GM23338 (cell line): ENCODE measurements around the gene TXNRD1. TPM values are rescaled to one million over a fixed set of nuclear protein-coding genes. Genes with fewer than 3 reads are reported as not detected.

Source experiments
- ATAC-seq: fragments of 200-7000 bp; cut with Tn5 transposase; 3 replicates; pipeline ENCODE4 v1.9.1; 2020
- DNase-seq: peaks from one replicate; pipeline ENCODE4 v3.0.0-alpha.2; 2015; ENCODE audit warnings: low spot score
- H2AFZ ChIP-seq: fragments of 200-600 bp; sonication (generic); 2 replicates; pipeline ENCODE4 v1.8.0; 2016; ENCODE audit warnings: antibody characterized with exemption, mild to moderate bottlenecking, moderate library complexity
- H3F3A ChIP-seq: fragments of 200-600 bp; sonication (generic); replicated peaks from 2 replicates; pipeline ENCODE4 v1.8.0; 2017; ENCODE audit warnings: antibody characterized with exemption, mixed run types, low read depth
- H3K27ac ChIP-seq: fragments of 200-600 bp; sonication (generic); 2 replicates; pipeline ENCODE4 v1.6.1; 2016; ENCODE audit warnings: low read depth
- H3K27me3 ChIP-seq: fragments of 200-600 bp; sonication (generic); 2 replicates; pipeline ENCODE4 v1.8.0; 2016; ENCODE audit warnings: mild to moderate bottlenecking, mixed run types, moderate library complexity; ENCODE audit not compliant: insufficient read depth
- H3K36me3 ChIP-seq: fragments of 200-600 bp; sonication (generic); 2 replicates; pipeline ENCODE4 v1.8.0; 2016; ENCODE audit warnings: mild to moderate bottlenecking; ENCODE audit not compliant: insufficient read depth
- H3K4me1 ChIP-seq: fragments of 200-600 bp; sonication (generic); 2 replicates; pipeline ENCODE4 v1.8.0; 2016; ENCODE audit warnings: mild to moderate bottlenecking, moderate library complexity; ENCODE audit not compliant: insufficient read depth
- H3K4me2 ChIP-seq: fragments of 200-600 bp; sonication (generic); 2 replicates; pipeline ENCODE4 v1.7.1; 2017; ENCODE audit warnings: mixed run types
- H3K4me3 ChIP-seq: fragments of 200-600 bp; sonication (generic); 2 replicates; pipeline ENCODE4 v1.6.1; 2016; ENCODE audit warnings: mixed run types
- H3K79me2 ChIP-seq: fragments of 200-600 bp; sonication (generic); replicated peaks from 2 replicates; pipeline ENCODE4 v1.8.0; 2017; ENCODE audit warnings: mild to moderate bottlenecking; ENCODE audit not compliant: insufficient read depth
- H3K9me2 ChIP-seq: fragments of 200-600 bp; sonication (generic); 2 replicates; pipeline ENCODE4 v1.8.0; 2017; ENCODE audit not compliant: insufficient read depth
- H4K20me1 ChIP-seq: fragments of 200-600 bp; sonication (generic); replicated peaks from 2 replicates; pipeline ENCODE4 v1.8.0; 2017; ENCODE audit warnings: mild to moderate bottlenecking; ENCODE audit not compliant: insufficient read depth
- H3K27ac Mint-ChIP-seq: 2 replicates; pipeline ENCODE4 v1.8.0; 2020; ENCODE audit warnings: inconsistent platforms, mild to moderate bottlenecking, moderate library complexity, mixed read lengths
- H3K27me3 Mint-ChIP-seq: 3 replicates; pipeline ENCODE4 v1.8.0; 2022; ENCODE audit warnings: low read depth, mild to moderate bottlenecking, moderate library complexity, mixed read lengths, inconsistent platforms; ENCODE audit not compliant: insufficient read depth, poor library complexity
- H3K36me3 Mint-ChIP-seq: 3 replicates; pipeline ENCODE4 v1.8.0; 2021; ENCODE audit warnings: low read depth, mild to moderate bottlenecking, inconsistent platforms, moderate library complexity, mixed read lengths
- H3K4me1 Mint-ChIP-seq: 3 replicates; pipeline ENCODE4 v1.8.0; 2020; ENCODE audit warnings: mild to moderate bottlenecking, inconsistent platforms, mixed read lengths
- H3K4me3 Mint-ChIP-seq: 3 replicates; pipeline ENCODE4 v1.8.0; 2021; ENCODE audit warnings: moderate library complexity, mild to moderate bottlenecking, inconsistent platforms, mixed read lengths
- H3K9me3 Mint-ChIP-seq: 3 replicates; pipeline ENCODE4 v1.8.0; 2020; ENCODE audit warnings: moderate library complexity, mild to moderate bottlenecking, inconsistent platforms, mixed read lengths
- EZH2 ChIP-seq: fragments of 200-600 bp; sonication (generic); IDR thresholded peaks from one replicate; pipeline ENCODE4 v1.8.0; 2017; ENCODE audit warnings: antibody characterized with exemption, mild to moderate bottlenecking, low read depth; ENCODE audit not compliant: unreplicated experiment
- NANOG ChIP-seq: IDR thresholded peaks from 2 replicates; pipeline ENCODE4 v1.6.1; 2016; ENCODE audit warnings: antibody characterized with exemption, borderline replicate concordance
- STAT1 ChIP-seq: IDR thresholded peaks from one replicate; pipeline ENCODE4 v1.6.1; 2016; ENCODE audit warnings: antibody characterized with exemption; ENCODE audit not compliant: unreplicated experiment
- ZNF462 ChIP-seq: fragments of 250-450 bp; sonication (Bioruptor Pico); IDR thresholded peaks from 2 replicates; pipeline ENCODE4 v1.5.0; 2020; ENCODE audit warnings: mild to moderate bottlenecking, moderate library complexity
- polyA plus RNA-seq: library from polyadenylated mRNA; unstranded; fragments of >200 nt; fragmentation: Nextera tagmentation; extraction: Ambion mirVana; gene quantifications from 2 replicates; pipeline ENCODE4 v1.2.1, GENCODE V29; 2016
- total RNA-seq: library from RNA; depleted of rRNA; stranded (reverse); fragments of >200 nt; shearing (Covaris generic); gene quantifications from 2 replicates; pipeline ENCODE4 v1.2.3, GENCODE V29; 2014
- TF ChIP-seq, protein P1 (sequence below): IDR thresholded peaks from one replicate; pipeline ENCODE4 v1.6.1; 2018; ENCODE audit warnings: antibody characterized with exemption; ENCODE audit not compliant: unreplicated experiment

Gene TXNRD1
- total and polyA plus RNA-seq, 2 experiments from 2014 or later, result 115 to 127 TPM

DNA sequence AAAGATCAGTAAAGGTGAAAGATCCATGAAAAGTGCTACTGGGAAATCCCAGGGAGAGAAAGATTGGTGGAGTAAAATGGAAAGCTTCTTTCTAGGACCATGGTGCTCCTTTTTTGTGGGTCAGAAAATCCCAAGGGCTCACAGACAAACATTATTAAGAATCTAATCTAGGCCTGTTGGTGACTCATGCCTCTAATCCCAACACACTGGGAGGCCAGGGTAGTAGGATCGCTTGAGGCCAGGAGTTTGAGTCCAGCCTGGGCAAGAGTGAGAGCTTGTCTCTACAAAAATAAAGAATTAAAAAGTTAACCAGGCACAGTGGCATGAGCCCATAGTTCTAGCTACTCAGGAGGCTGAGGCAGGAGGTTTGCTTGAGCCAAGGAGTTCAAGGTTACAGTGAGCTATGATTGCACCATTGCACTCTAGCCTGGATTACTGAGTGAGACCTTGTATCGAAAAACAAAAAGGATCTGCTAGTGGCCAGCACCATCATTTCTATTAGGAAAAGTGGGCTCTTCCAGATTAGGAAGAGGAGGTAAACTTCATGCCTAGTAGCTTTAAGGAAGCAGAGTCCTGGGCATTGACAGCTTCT lies 43.0 kb downstream of the TXNRD1 start (continued):
- TF ChIP-seq ZNF462 (CRISPR knock-in tag) (no peak), STAT1 (no peak), EZH2 (no peak), NANOG (no peak)
- TF ChIP-seq, protein P1, sequence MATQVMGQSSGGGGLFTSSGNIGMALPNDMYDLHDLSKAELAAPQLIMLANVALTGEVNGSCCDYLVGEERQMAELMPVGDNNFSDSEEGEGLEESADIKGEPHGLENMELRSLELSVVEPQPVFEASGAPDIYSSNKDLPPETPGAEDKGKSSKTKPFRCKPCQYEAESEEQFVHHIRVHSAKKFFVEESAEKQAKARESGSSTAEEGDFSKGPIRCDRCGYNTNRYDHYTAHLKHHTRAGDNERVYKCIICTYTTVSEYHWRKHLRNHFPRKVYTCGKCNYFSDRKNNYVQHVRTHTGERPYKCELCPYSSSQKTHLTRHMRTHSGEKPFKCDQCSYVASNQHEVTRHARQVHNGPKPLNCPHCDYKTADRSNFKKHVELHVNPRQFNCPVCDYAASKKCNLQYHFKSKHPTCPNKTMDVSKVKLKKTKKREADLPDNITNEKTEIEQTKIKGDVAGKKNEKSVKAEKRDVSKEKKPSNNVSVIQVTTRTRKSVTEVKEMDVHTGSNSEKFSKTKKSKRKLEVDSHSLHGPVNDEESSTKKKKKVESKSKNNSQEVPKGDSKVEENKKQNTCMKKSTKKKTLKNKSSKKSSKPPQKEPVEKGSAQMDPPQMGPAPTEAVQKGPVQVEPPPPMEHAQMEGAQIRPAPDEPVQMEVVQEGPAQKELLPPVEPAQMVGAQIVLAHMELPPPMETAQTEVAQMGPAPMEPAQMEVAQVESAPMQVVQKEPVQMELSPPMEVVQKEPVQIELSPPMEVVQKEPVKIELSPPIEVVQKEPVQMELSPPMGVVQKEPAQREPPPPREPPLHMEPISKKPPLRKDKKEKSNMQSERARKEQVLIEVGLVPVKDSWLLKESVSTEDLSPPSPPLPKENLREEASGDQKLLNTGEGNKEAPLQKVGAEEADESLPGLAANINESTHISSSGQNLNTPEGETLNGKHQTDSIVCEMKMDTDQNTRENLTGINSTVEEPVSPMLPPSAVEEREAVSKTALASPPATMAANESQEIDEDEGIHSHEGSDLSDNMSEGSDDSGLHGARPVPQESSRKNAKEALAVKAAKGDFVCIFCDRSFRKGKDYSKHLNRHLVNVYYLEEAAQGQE, result no peak

- H3K4me1 ChIP-seq, result peaks cover 9% of the 10 kb centered on the region
- no peaks in the 10 kb centered on the region for H3K36me3 ChIP-seq
- no peak overlapping the region for H3K4me3 ChIP-seq
- peaks cover 10% of the 10 kb centered on the region for H3K4me1 Mint-ChIP-seq
- no peak for ATAC-seq
- H3K9me2 ChIP-seq, result no peaks in the 10 kb centered on the region
- no peaks in the 10 kb centered on the region for H4K20me1 ChIP-seq
- no peak overlapping the region for H3K4me2 ChIP-seq
- H3K27me3 ChIP-seq, result no peaks in the 10 kb centered on the region
- peak overlapping the region; percentile 84; the same call in 1 of the 2 replicates for H2AFZ ChIP-seq
- H3K79me2 ChIP-seq, result no peaks in the 10 kb centered on the region
- H3F3A ChIP-seq, result no peaks in the 10 kb centered on the region
- H3K27me3 Mint-ChIP-seq, result peaks cover 2% of the 10 kb centered on the region
- no peak overlapping the region for H3K4me3 Mint-ChIP-seq
- H3K9me3 Mint-ChIP-seq, result no peaks in the 10 kb centered on the region
- H3K27ac ChIP-seq, result no peak overlapping the region
- DNase-seq, result no peak
- no peaks in the 10 kb centered on the region for H3K36me3 Mint-ChIP-seq
- H3K27ac Mint-ChIP-seq, result no peak overlapping the region
- TF ChIP-seq ZNF462 (CRISPR knock-in tag), result no peak
Measured at GRCh38 chr12:104263026-104263425, 47.4 kb downstream of the TXNRD1 start.
